Fibroblast of lung (primary cell): ENCODE data around the gene ALPK3.

Source experiments
- EZH2 ChIP-seq: IDR thresholded peaks from 2 replicates; pipeline ENCODE4 v1.5.1; 2012; ENCODE audit warnings: low read length, control low read depth, mild to moderate bottlenecking; ENCODE audit errors: missing control alignments
- TF ChIP-seq, protein P1 (sequence below), 2 donors: IDR thresholded peaks in 1 of 2; conservative IDR thresholded peaks in 1 of 2; 1 replicate in 1 of 2; 2 replicates in 1 of 2; pipeline ENCODE4 v1.5.1; 2011 to 2012; ENCODE audit warnings: low read length in 2 of 2, control low read depth in 1 of 2, inconsistent platforms in 1 of 2, low read depth in 1 of 2, mild to moderate bottlenecking in 1 of 2

- TF ChIP-seq, protein P1, sequence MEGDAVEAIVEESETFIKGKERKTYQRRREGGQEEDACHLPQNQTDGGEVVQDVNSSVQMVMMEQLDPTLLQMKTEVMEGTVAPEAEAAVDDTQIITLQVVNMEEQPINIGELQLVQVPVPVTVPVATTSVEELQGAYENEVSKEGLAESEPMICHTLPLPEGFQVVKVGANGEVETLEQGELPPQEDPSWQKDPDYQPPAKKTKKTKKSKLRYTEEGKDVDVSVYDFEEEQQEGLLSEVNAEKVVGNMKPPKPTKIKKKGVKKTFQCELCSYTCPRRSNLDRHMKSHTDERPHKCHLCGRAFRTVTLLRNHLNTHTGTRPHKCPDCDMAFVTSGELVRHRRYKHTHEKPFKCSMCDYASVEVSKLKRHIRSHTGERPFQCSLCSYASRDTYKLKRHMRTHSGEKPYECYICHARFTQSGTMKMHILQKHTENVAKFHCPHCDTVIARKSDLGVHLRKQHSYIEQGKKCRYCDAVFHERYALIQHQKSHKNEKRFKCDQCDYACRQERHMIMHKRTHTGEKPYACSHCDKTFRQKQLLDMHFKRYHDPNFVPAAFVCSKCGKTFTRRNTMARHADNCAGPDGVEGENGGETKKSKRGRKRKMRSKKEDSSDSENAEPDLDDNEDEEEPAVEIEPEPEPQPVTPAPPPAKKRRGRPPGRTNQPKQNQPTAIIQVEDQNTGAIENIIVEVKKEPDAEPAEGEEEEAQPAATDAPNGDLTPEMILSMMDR (conservative IDR thresholded peaks at IDR 0.05 in 1 of 2, IDR thresholded peaks at IDR 0.05 in 1 of 2; ENCODE audit: low read depth in 1 of 2, low read length in 2 of 2), result no peak
- TF ChIP-seq EZH2, result no peak
Observed at GRCh38 chr15:84805221-84805620, 11.9 kb upstream of the ALPK3 start.
